Endothelial cell of umbilical vein (primary cell): ENCODE measurements around the gene QRFP. TPM values are rescaled to one million over a fixed set of nuclear protein-coding genes. Genes with fewer than 3 reads are reported as not detected.

Experiments
- BruUV-seq: library from RNA; stranded (reverse); fragments of 400-500 nt; replicated peaks from 2 replicates; lab custom pipeline; 2021; lab: Mats Ljungman, UMichigan
- CTCF ChIA-PET: fragments of 300-600, 350-600 bp; sonication (Branson Sonifier 250); formaldehyde crosslinking; loops from one replicate; lab custom pipeline; 2021; ENCODE audit warnings: antibody characterized with exemption, inconsistent platforms; lab: Charles Lee
- POLR2A ChIA-PET: fragments of 300-600, 350-600 bp; sonication (Branson Sonifier 250); formaldehyde crosslinking; loops from one replicate; lab custom pipeline; 2021; ENCODE audit warnings: antibody characterized with exemption, inconsistent platforms; lab: Charles Lee
- DNase-seq: peaks from one replicate; pipeline ENCODE4 v3.0.0-alpha.2; 2011; ENCODE audit warnings: low read depth, low spot score
- FAIRE-seq: peaks from 2 replicates; lab custom pipeline; 2011; peaks lifted over from hg19 to GRCh38; lab: Jason Lieb, UNC
- H2AFZ ChIP-seq: 2 replicates; pipeline ENCODE4 v1.6.0; 2012; ENCODE audit warnings: low read depth, low read length, control low read depth, inconsistent platforms
- H3K27ac ChIP-seq: 2 replicates; pipeline ENCODE4 v1.5.1; 2011; ENCODE audit warnings: low read depth, mild to moderate bottlenecking, control low read depth, low read length, moderate library complexity; ENCODE audit not compliant: insufficient read depth
- H3K27me3 ChIP-seq, 2 experiments: 2 replicates each; pipeline versions ENCODE4 v1.6.0 to v1.6.1; 2011; ENCODE audit warnings: low read length in 2 of 2, mixed read lengths in 1 of 2; ENCODE audit not compliant: control insufficient read depth in 2 of 2, insufficient read depth in 2 of 2
- H3K36me3 ChIP-seq, 2 experiments: 2 replicates in 1 of 2; 3 replicates in 1 of 2; pipeline ENCODE4 v1.5.1; 2011; ENCODE audit warnings: low read length in 2 of 2, mild to moderate bottlenecking in 1 of 2, moderate library complexity in 1 of 2; ENCODE audit not compliant: control insufficient read depth in 2 of 2, insufficient read depth in 2 of 2; ENCODE audit errors: extremely low read depth in 1 of 2
- H3K4me1 ChIP-seq: 3 replicates; pipeline ENCODE4 v1.5.1; 2011; ENCODE audit warnings: mild to moderate bottlenecking, low read length; ENCODE audit not compliant: control insufficient read depth, insufficient read depth; ENCODE audit errors: extremely low read depth
- H3K4me2 ChIP-seq: 2 replicates; pipeline ENCODE4 v1.6.1; 2011; ENCODE audit warnings: low read length, control low read depth, mixed read lengths; ENCODE audit not compliant: insufficient read depth
- H3K4me3 ChIP-seq, 3 experiments: fragments of 200-600 bp in 1 of 3; sonication (generic), shearing (Covaris generic) in 1 of 3; replicated peaks in 1 of 3; 2 replicates each; pipeline ENCODE4 v1.5.1; 2011 to 2016; ENCODE audit warnings: control low read depth in 3 of 3, low read length in 3 of 3, mild to moderate bottlenecking in 2 of 3, inconsistent platforms in 1 of 3, low read depth in 1 of 3, moderate library complexity in 1 of 3; ENCODE audit not compliant: insufficient read depth in 1 of 3
- H3K79me2 ChIP-seq: 2 replicates; pipeline ENCODE4 v1.6.0; 2012; ENCODE audit warnings: low read length, inconsistent platforms; ENCODE audit not compliant: control insufficient read depth, insufficient read depth
- H3K9ac ChIP-seq: replicated peaks from 2 replicates; pipeline ENCODE3; 2011; ENCODE audit warnings: low read length, control low read depth; ENCODE audit not compliant: insufficient read depth; ENCODE audit errors: extremely low read depth
- H3K9me1 ChIP-seq: replicated peaks from 3 replicates; pipeline ENCODE4 v1.6.0; 2011; ENCODE audit warnings: mild to moderate bottlenecking, low read length; ENCODE audit not compliant: control insufficient read depth, insufficient read depth; ENCODE audit errors: extremely low read depth
- H3K9me3 ChIP-seq: replicated peaks from 2 replicates; pipeline ENCODE4 v1.5.1; 2012; ENCODE audit warnings: low read length, inconsistent platforms; ENCODE audit not compliant: control insufficient read depth, insufficient read depth
- H4K20me1 ChIP-seq: replicated peaks from 2 replicates; pipeline ENCODE3; 2011; ENCODE audit warnings: mild to moderate bottlenecking, low read length; ENCODE audit not compliant: control insufficient read depth, insufficient read depth; ENCODE audit errors: extremely low read depth
- CTCF ChIP-seq, 2 donors: IDR thresholded peaks; 1 replicate in 1 of 2; 2 replicates in 1 of 2; pipeline ENCODE4 v1.5.1; 2011; ENCODE audit warnings: low read length in 2 of 2, mild to moderate bottlenecking in 2 of 2, moderate library complexity in 2 of 2, control low read depth in 1 of 2, inconsistent platforms in 1 of 2, low read depth in 1 of 2; ENCODE audit not compliant: insufficient read depth in 1 of 2; ENCODE audit errors: extremely low read depth in 1 of 2
- EZH2 ChIP-seq: IDR thresholded peaks from 2 replicates; pipeline ENCODE4 v1.6.1; 2012; ENCODE audit warnings: borderline replicate concordance, low read depth, mild to moderate bottlenecking, moderate library complexity, low read length, inconsistent platforms; ENCODE audit not compliant: severe bottlenecking
- FOS ChIP-seq: IDR thresholded peaks from 2 replicates; pipeline ENCODE4 v1.6.1; 2011; ENCODE audit warnings: mild to moderate bottlenecking, low read length, moderate library complexity, borderline replicate concordance; ENCODE audit not compliant: insufficient read depth
- GATA2 ChIP-seq: IDR thresholded peaks from 2 replicates; pipeline ENCODE4 v1.7.0; 2011; ENCODE audit warnings: low read depth, mild to moderate bottlenecking, moderate library complexity, mixed read lengths, low read length; ENCODE audit not compliant: insufficient read length, insufficient read depth
- JUN ChIP-seq: IDR thresholded peaks from 2 replicates; pipeline ENCODE4 v1.6.1; 2011; ENCODE audit warnings: borderline replicate concordance, low read depth; ENCODE audit not compliant: insufficient read length, insufficient read depth
- MAX ChIP-seq: IDR thresholded peaks from 2 replicates; pipeline ENCODE4 v1.6.1; 2011; ENCODE audit not compliant: insufficient read depth, insufficient read length
- MYC ChIP-seq: IDR thresholded peaks from one replicate; pipeline ENCODE4 v1.6.1; 2011; ENCODE audit warnings: mild to moderate bottlenecking, low read depth, low read length
- POLR2A ChIP-seq: IDR thresholded peaks from 2 replicates; pipeline ENCODE4 v1.6.1; 2012; ENCODE audit warnings: low read depth, mild to moderate bottlenecking, control low read depth, low read length
- POLR2AphosphoS5 ChIP-seq: IDR thresholded peaks from 2 replicates; pipeline ENCODE4 v1.6.1; 2012; ENCODE audit warnings: low read depth, mild to moderate bottlenecking, control low read depth, low read length, moderate library complexity; ENCODE audit not compliant: insufficient read depth
- dilution Hi-C: fragments of 300-500 bp; cut with MboI; formaldehyde crosslinking; loops from one replicate; pipeline ENCODE4 v1.15.0; 2019; ENCODE audit warnings: low sequenced_read_pairs; ENCODE audit not compliant: extremely low pct_ligation_motif_present
- intact Hi-C: fragments of 100-400 bp; cut with micrococcal nuclease; formaldehyde crosslinking; loops from one replicate; pipeline ENCODE4 v1.10.0; 2022
- polyA plus RNA-seq, 4 experiments: library from polyadenylated mRNA; depleted of rRNA in 3 of 4; stranded (reverse) in 3 of 4; unstranded in 1 of 4; fragments of >200 nt; gene quantifications; 2 replicates each; pipeline versions ENCODE4 v1.2.1 to v1.2.3, GENCODE V29; 2011 to 2012; ENCODE audit warnings: missing spikeins in 1 of 4
- total RNA-seq: library from RNA; stranded (reverse); gene quantifications from 2 replicates; pipeline ENCODE4 v1.2.3, GENCODE V29; 2021

QRFP gene
- total and polyA plus RNA-seq, 2 donors (not counting 3 experiments of a cell fraction or from before 2014, with no cell fraction given), result not detected

- FAIRE-seq (no peak), DNase-seq (no peak)
- Histone ChIP-seq H3K9me1 (no peaks in the 10 kb centered on the region), H3K27me3 (no peaks in the 10 kb centered on the region), H3K9me3 (no peaks in the 10 kb centered on the region), H4K20me1 (no peaks in the 10 kb centered on the region), H3K9ac (no peak overlapping the region), H3K4me2 (no peak overlapping the region), H3K4me1 (no peaks in the 10 kb centered on the region), H3K36me3 (peaks cover 40 to 68% of the 10 kb centered on the region in 2 experiments), H3K4me3 (no peak overlapping the region), H2AFZ (no peak overlapping the region), H3K79me2 (peaks cover 3% of the 10 kb centered on the region), H3K27ac (no peak overlapping the region)
- ChIA-PET POLR2A (no interaction called here), CTCF (interaction anchor here (1.1 to 2.4 kb wide), 3 partner anchors 12 to 165 kb away, joined by 7 to 12 read pairs (median 8); no protein-coding TSS in a partner anchor)
- TF ChIP-seq MAX (no peak), GATA2 (no peak), JUN (no peak), EZH2 (no peak), FOS (no peak), MYC (no peak), POLR2AphosphoS5 (no peak), CTCF (IDR thresholded peaks at IDR 0.05; ENCODE audit: extremely low read depth in 1 of 2, insufficient read depth in 1 of 2, low read depth in 1 of 2, low read length in 2 of 2) (no peak), POLR2A (no peak)
- dilution Hi-C loops, result no loop called here
- BruUV-seq, result no TSS peak
- intact Hi-C loops, result no loop called here
Measured at GRCh38 chr9:130881516-130881915, 15.1 kb downstream of the QRFP start.
